Breast epithelium (tissue), 4 donors: Measurements from ENCODE around the gene GPX8. TPM values are rescaled to one million over a fixed set of nuclear protein-coding genes. Genes with fewer than 3 reads are reported as not detected.

Experiments
- DNase-seq, 2 donors: peaks; one replicate each; pipeline ENCODE4 v3.0.0-alpha.2; 2019; ENCODE audit warnings: low spot score in 2 of 2
- H3K27ac ChIP-seq, 2 donors: fragments of 200-600 bp; sonication (generic) in 1 of 2; one replicate each; pipeline ENCODE4 v1.5.1; 2016 to 2019; ENCODE audit warnings: mild to moderate bottlenecking in 1 of 2
- H3K27me3 ChIP-seq, 2 donors: fragments of 200-600 bp; sonication (generic) in 1 of 2; one replicate each; pipeline versions ENCODE4 v1.5.1 to v1.6.0; 2017 to 2019; ENCODE audit warnings: control low read depth in 1 of 2, mild to moderate bottlenecking in 1 of 2
- H3K36me3 ChIP-seq: fragments of 200-600 bp; one replicate; pipeline ENCODE4 v1.5.1; 2019
- H3K4me1 ChIP-seq, 2 donors: fragments of 200-600 bp; sonication (generic); one replicate each; pipeline ENCODE4 v1.5.1; 2016 to 2019; ENCODE audit warnings: control low read depth in 1 of 2
- H3K4me3 ChIP-seq, 3 donors: fragments of 200-600 bp; sonication (generic); 1 replicate in 2 of 3; 2 replicates in 1 of 3; pipeline ENCODE4 v1.5.1; 2016 to 2019; ENCODE audit warnings: mild to moderate bottlenecking in 3 of 3, moderate library complexity in 2 of 3
- H3K9me3 ChIP-seq, 2 donors: fragments of 200-600 bp; sonication (generic) in 1 of 2; one replicate each; pipeline ENCODE4 v1.5.1; 2016 to 2019; ENCODE audit warnings: control low read depth in 1 of 2
- POLR2A ChIP-seq: fragments of 450-650 bp; IDR thresholded peaks from one replicate; pipeline ENCODE4 v1.6.1; 2016; ENCODE audit warnings: antibody characterized with exemption, mild to moderate bottlenecking, moderate library complexity
- POLR2AphosphoS5 ChIP-seq, 3 donors: sonication (generic); formaldehyde crosslinking; IDR thresholded peaks; one replicate each; pipeline ENCODE4 v1.6.1; 2017; ENCODE audit warnings: antibody characterized with exemption in 3 of 3
- intact Hi-C: fragments of 100-400 bp; cut with DNase I; formaldehyde crosslinking; loops from one replicate; pipeline ENCODE4 v1.15.1; 2023; ENCODE audit warnings: low total_unique reads
- total RNA-seq, 3 donors: library from RNA; depleted of rRNA; stranded (reverse); fragments of >200 nt; gene quantifications; one replicate each; pipeline ENCODE4 v1.1.0, GENCODE V29; 2016
- TF ChIP-seq, protein P1 (sequence below), 3 donors: fragments of 450-650 bp; IDR thresholded peaks; one replicate each; pipeline ENCODE4 v1.5.1; 2016 to 2017; ENCODE audit warnings: antibody characterized with exemption in 3 of 3, mild to moderate bottlenecking in 3 of 3, moderate library complexity in 3 of 3

Gene GPX8
- total RNA-seq, 3 donors from 2014 or later, result 14.4 to 24.9 (median 21.0) TPM

DNA sequence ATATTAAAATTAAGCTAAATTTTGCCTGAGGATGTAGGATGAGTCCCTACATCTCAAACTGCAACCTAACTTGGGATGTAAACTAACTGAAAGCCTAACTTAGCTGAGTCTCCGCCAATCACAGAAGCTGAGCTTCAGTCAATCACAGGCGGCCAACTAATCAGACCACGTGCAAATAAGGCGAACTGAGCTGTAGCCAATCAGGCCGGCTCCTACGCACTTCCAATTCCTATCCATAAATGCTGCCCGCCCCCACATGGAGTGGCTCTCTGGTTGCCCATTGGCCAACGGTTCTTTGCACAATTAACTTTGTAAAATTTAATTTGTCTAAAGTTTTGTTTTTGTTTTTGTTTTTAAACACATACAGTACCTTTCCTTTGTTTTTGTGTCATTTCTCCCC lies 13.9 kb upstream of the GPX8 start:
- no peak for DNase-seq
- no peak overlapping the region for H3K4me3 ChIP-seq
- TF ChIP-seq, protein P1, sequence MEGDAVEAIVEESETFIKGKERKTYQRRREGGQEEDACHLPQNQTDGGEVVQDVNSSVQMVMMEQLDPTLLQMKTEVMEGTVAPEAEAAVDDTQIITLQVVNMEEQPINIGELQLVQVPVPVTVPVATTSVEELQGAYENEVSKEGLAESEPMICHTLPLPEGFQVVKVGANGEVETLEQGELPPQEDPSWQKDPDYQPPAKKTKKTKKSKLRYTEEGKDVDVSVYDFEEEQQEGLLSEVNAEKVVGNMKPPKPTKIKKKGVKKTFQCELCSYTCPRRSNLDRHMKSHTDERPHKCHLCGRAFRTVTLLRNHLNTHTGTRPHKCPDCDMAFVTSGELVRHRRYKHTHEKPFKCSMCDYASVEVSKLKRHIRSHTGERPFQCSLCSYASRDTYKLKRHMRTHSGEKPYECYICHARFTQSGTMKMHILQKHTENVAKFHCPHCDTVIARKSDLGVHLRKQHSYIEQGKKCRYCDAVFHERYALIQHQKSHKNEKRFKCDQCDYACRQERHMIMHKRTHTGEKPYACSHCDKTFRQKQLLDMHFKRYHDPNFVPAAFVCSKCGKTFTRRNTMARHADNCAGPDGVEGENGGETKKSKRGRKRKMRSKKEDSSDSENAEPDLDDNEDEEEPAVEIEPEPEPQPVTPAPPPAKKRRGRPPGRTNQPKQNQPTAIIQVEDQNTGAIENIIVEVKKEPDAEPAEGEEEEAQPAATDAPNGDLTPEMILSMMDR (IDR thresholded peaks at IDR 0.05), result no peak
- TF ChIP-seq POLR2AphosphoS5 (IDR thresholded peaks at IDR 0.05) (no peak), POLR2A (no peak)
- intact Hi-C loops, result no loop called here
- no peaks in the 10 kb centered on the region for H3K4me1 ChIP-seq
- no peaks in the 10 kb centered on the region for H3K27me3 ChIP-seq
- no peaks in the 10 kb centered on the region for H3K9me3 ChIP-seq
- no peaks in the 10 kb centered on the region for H3K36me3 ChIP-seq
- H3K27ac ChIP-seq, result no peak overlapping the region

DNA sequence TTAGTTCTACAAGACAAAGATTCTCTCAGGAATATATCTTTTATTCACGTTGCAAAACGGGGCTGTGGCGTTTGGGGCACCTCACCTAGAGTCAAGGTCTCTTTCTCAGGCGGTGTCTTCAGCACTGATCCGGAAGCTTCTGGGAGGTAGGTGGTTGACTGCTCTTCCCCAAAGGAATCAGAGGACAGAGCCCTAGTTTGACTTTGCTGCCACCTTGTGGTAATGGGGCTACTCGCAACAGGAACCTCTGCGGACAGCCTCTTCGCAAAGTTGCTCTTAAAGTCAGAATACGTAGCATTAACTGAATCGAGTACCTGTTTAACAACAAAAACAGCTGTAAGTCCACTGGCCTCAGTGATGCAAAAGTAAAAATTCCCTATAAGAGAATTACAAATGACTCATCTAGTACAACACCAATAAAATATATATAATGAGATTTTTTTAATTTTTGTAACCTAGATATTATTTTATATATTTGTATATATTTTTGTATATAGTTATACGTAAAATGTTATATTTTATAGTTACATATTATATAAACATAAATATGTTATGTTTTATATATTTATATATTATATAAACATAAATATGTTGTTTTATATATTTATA lies 13.3 kb upstream of the GPX8 start:
- Histone ChIP-seq H3K27me3 (no peaks in the 10 kb centered on the region), H3K4me1 (no peaks in the 10 kb centered on the region), H3K4me3 (no peak overlapping the region), H3K9me3 (no peaks in the 10 kb centered on the region), H3K27ac (no peak overlapping the region), H3K36me3 (no peaks in the 10 kb centered on the region)
- no peak for TF ChIP-seq POLR2AphosphoS5 (IDR thresholded peaks at IDR 0.05)
- no peak for TF ChIP-seq POLR2A
- TF ChIP-seq, protein P1 (IDR thresholded peaks at IDR 0.05), result peak; percentile 32 to 82 (median 80)
- intact Hi-C loops, result no loop called here
- peak; percentile 61 to 67 for DNase-seq

DNA sequence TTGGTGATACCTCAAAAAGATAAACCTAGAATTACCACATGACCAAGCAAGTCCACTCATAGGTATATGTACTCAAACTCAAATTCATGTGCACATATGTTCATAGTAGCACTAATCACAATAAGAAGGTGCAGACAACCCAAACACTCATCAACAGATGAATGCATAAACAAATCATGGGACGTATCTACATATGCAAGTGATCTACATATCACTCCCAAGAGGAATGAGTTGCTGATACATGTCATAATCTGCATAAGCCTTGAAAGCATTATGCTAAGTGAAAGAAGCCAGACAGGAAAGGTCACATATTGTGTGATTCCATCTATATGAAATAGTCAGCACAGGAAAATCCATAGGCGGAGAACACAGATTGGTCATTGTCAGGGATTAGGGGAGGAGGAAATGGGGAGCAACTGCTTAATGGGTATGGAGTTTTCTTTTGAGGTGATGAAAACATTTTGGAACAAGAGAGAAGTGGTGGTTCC lies 10.6 kb upstream of the GPX8 start:
- no peak for DNase-seq
- TF ChIP-seq, protein P1 (IDR thresholded peaks at IDR 0.05), result no peak
- TF ChIP-seq POLR2AphosphoS5 (IDR thresholded peaks at IDR 0.05) (no peak), POLR2A (no peak)
- no peak overlapping the region for H3K27ac ChIP-seq
- H3K36me3 ChIP-seq, result no peaks in the 10 kb centered on the region
- no peaks in the 10 kb centered on the region for H3K27me3 ChIP-seq
- no peak overlapping the region for H3K4me3 ChIP-seq
- H3K4me1 ChIP-seq, result no peaks in the 10 kb centered on the region
- intact Hi-C loops, result no loop called here
- no peaks in the 10 kb centered on the region for H3K9me3 ChIP-seq

DNA sequence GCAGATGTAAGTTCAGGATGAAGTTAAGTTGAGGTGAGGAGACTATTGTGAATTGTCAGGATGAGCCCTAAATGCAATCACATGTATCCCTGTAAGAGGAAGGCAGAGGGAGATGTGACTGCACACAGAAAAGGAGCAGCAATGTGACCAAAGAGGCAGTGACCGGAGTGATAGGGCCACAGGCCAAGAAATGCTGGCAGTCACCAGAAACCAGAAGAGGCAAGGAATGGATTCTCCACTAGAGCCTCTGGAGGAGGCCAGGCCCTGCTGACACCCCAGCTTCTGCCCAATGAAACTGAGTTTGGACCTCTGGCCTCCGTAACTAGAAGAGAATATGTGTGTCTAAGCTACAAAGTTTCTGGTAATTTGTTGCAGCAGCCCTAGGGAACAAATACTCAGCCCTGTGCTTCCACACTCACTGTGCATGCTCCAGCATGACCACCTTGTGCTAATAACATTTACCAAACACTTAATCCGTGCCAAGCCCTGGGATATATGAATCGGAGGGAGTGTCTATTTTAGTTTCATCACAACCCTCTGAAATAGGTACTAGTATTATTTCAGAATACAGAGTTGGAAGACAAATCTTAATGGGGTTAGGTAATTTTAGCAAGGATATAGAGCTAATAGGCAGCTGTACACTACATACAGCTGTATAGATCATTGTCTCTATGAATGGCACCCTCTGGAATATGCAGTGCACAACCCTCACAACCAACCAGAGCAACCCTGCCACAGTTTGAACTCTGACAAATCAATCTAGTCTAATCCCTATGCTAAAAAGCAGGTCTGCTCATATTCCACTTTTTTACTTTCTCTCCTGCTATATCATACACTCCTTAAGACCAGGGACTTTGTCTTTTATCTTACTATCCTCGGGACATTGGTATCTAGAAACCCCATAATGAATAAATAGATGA lies 7.8 kb upstream of the GPX8 start:
- Histone ChIP-seq H3K9me3 (no peaks in the 10 kb centered on the region), H3K27me3 (no peaks in the 10 kb centered on the region), H3K36me3 (no peaks in the 10 kb centered on the region), H3K4me3 (no peak overlapping the region), H3K4me1 (no peaks in the 10 kb centered on the region), H3K27ac (no peak overlapping the region)
- TF ChIP-seq POLR2A (no peak), POLR2AphosphoS5 (IDR thresholded peaks at IDR 0.05) (no peak)
- TF ChIP-seq, protein P1 (IDR thresholded peaks at IDR 0.05), result no peak
- DNase-seq, result no peak
- intact Hi-C loops, result no loop called here

DNA sequence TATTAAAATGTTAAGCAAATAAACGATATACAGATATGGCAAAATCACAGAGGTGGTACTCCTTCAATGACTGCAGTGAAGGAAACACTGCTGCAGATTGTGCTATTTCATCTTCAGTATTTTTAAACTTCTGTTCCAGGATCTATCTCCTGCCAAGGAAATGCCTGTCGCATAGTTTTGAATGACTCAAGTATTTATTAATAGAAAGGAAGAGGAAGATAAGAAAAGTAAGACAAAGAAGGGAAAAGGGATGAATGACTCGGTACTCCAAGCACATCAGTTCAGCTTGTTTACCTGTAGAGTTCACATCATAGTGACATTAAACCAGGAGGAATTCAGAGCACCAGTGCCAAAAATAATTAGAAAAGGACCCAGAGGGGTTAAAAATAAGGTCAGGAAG lies 5.1 kb upstream of the GPX8 start:
- no peak for DNase-seq
- Histone ChIP-seq H3K9me3 (no peaks in the 10 kb centered on the region), H3K27ac (no peak overlapping the region), H3K4me1 (no peaks in the 10 kb centered on the region), H3K27me3 (no peaks in the 10 kb centered on the region), H3K36me3 (no peaks in the 10 kb centered on the region), H3K4me3 (no peak overlapping the region)
- TF ChIP-seq POLR2AphosphoS5 (IDR thresholded peaks at IDR 0.05) (no peak), POLR2A (no peak)
- TF ChIP-seq, protein P1 (IDR thresholded peaks at IDR 0.05), result no peak
- intact Hi-C loops, result no loop called here
